HG03039 (cell line): ENCODE data around the gene CARMIL3.
"Not testable (repeated sequence)": the region's sequence is repeated elsewhere in the genome, so short reads cannot be mapped to it uniquely, and the experiment has no call there.

Experiments used
- ATAC-seq: cut with Tn5 transposase; IDR thresholded peaks from one replicate; pipeline ENCODE4 v1.9.1; 2021; ENCODE audit warnings: mild to moderate bottlenecking, moderate library complexity; ENCODE audit not compliant: unreplicated experiment

CARMIL3 gene

GRCh38 chr14:24038686-24039085, 13.1 kb upstream of the CARMIL3 start:
- ATAC-seq, result no peak

- no peak for ATAC-seq
Measured at GRCh38 chr14:24040692-24041091, 11.1 kb upstream of the CARMIL3 start.

DNA sequence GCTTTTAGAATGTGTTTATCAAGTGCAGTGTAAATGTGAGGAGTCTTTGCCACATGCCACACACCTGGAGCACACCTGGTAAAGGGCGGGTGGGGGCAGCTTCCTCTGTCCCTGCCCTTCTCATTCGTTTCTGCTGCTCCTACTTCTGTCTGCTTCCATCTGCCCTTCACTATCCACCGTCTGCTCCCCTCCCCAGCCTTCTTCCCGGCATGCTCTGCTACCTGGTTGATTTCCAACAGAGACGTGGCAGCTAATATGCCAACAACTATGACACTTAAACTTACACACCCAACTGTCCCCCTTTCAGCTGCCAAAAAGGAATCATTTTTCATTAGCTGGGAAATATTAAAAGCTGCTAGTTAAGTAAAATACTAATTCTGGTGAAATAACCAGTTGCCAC, 9.1 kb upstream of the CARMIL3 start:
- ATAC-seq, result no peak

DNA sequence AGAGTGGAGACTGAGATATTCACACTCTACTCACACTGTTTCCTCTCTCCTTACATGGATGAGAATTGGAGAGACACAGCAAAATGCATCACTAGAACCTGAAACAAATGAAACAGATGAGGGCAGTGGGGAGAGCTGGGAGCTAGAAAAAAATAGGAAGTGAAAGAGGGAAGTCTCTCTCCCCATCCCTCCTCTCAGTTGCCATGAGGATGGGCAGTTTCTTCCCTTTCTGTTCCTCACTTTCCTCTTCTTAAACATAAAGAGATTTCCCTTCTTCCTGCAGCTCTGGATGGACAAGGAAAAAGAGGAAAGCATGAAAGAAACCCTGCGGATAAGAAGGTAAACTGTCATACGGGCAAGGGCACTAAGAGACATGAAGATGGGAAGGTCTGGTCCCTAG, 2.8 kb upstream of the CARMIL3 start:
- ATAC-seq, result not testable (repeated sequence)

- not testable (repeated sequence) for ATAC-seq
Measured at GRCh38 chr14:24050753-24051152, 1.1 kb upstream of the CARMIL3 start.

- ATAC-seq, result no peak
Measured at GRCh38 chr14:24051176-24051788, 527 bp upstream of the CARMIL3 start.

DNA sequence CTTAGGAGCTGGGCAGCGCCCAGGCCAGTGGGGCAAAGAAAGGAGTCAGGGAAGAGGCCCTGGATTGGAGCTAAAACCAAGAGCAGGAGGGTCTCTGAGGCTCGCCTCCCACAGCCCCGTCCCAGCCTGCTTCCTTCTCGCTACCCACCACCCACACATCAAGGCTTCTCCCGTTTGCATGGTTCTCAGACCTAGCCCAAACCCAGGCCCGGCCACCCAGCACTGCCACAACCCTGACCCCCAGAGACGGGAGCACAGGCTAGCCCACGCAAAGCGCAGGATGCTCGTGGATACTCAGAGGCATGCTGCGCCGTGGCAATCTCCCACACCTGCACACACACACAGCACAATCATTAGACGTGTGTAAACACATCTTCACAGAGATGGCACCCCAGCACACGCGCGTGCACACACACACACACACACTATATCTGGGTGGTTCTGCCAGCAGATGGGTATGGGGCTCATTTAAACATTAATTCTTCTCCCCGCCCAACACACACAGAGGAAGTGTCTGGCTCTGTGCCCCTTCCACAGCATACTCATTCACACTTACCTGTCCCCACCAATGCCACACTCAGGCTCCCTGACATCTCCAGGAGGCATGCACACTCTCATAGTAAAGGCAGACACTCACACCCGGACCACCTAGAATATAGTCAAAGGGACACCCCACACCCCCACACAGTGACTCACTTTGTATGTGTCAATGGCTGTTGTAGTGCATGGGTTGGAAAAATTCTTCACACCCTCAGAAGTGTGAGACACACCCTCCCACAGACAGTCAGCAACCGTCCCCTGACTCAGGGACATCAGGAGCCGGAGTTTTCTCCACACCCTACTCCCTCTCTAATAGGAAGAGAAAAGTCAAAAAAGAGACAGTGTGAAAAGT, 1.1 kb downstream of the CARMIL3 start:
- no peak for ATAC-seq

GRCh38 chr14:24053548-24054323, 1.9 kb downstream of the CARMIL3 start:
- ATAC-seq, result no peak

GRCh38 chr14:24054324-24054641, 2.5 kb downstream of the CARMIL3 start:
- no peak for ATAC-seq

DNA sequence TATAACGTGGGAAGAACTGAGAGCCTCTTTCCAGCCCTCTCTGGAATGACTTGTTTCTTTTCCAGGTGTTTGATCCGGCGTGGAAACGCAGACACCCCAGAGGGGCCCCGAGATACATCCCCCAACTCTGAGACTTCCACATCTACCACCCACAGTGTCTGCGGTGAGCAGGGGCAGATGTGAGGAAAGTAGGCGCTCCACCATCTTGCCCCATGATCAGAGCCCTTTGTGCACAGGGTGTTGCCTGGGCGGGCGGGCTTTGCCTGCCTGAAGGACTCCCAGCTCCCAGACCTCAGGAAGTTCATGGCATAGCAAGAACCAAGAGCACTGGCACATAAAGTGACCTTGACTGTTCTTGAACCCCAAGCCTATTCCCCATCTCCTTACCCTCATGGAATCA, 2.8 kb downstream of the CARMIL3 start:
- no peak for ATAC-seq

DNA sequence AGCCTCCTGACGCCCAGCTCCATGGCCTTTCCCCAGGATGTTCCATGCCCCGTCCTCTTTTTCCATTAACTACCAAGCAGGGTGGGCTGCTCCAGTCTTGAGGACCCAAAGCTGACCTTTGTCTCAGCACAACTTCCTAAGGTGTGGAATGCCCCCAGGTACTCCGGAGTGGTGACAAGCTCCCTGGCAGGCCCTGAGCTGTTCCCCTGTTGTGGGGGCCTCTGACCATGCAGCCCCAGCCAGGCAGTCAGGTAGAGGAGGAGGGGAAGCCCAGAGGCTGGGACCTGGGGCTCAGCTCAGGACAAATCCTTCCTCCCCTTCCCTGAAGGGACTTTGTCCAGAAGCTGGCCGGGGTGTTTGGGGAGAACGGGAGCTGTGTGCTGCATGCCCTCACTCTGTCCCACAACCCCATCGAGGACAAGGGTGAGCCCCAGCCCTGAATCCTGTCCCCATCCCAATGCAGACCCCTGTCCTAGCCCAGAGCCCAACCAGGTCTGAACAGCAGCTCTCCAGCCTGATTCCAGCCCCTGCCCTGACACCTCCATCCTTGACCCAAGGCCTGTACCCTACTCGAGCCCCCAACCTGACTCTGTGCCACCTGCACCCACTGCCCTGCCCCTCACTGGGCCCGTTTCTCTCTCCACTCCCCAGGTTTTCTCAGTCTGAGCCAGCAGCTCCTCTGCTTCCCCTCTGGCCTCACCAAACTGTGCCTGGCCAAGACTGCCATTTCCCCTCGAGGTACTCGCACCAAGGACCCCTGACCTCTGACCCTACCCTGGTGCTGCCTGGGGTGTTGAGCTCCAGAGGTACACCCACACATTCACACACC, 4.4 kb downstream of the CARMIL3 start:
- no peak for ATAC-seq

DNA sequence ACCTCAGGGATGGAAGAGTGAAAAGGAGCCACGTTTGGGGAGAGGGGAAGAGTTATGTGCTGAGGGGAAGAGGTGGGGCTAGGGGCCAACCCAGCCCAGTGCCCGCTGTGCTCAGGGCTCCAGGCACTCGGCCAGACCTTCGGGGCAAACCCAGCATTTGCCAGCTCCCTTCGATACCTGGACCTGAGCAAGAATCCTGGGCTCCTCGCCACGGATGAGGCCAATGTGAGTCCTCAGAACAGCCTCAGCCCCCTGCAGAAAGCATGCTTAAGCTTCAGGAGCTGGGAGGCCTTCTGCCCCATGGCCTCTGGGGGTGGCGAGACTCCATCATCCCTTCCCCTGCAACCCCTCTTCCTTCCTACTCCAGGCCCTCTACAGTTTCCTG, 5.0 kb downstream of the CARMIL3 start:
- ATAC-seq, result no peak

- ATAC-seq, result no peak
Measured at GRCh38 chr14:24057271-24057670, 5.5 kb downstream of the CARMIL3 start.

DNA sequence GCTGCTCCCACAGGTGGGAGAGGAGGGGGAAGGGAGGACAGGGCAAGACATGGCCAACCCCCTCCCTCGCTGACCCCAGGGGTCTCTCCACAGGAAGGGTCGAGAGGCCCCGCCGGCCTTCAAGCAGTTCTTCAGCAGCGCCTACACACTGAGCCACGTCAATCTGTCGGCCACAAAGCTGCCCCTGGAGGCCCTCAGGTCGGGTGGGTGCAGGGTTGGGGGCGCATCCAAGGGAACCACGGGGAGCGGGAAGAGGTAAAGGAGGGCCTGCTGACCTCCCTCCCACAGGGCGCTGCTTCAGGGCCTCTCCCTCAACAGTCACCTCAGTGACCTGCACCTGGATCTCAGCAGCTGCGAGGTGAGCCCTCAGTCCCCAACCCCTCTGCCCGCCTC, 6.1 kb downstream of the CARMIL3 start:
- ATAC-seq, result no peak

DNA sequence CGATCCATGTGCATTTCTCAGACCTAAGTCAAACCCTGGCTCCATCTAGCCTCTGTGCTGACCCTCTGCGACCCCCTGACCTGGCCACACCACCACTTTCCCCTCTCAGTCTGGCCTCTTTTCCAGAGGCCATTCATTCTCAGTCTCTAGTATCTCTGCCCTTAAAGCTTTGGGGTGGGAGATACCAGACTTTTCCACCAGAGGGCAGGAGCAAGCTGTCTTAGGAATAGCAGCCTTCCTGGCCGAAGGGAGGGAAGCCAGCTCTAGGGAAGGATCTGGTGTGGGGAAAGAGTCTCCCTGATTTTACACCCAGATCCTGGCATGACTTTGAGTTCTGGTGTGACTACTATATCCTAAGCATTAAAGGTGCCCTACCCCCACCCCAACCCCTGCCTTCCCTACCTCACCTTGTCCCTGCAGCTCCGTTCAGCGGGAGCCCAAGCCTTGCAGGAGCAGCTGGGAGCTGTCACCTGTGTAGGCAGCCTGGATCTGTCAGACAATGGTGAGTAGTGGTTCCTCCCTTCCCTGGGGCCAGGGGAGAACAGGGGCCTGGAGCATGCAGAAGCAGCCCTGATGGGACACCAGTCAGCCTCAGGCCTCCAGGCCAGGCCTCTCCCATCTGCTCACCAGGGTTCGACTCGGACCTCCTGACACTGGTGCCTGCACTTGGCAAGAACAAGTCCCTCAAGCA, 6.6 kb downstream of the CARMIL3 start:
- ATAC-seq, result no peak

DNA sequence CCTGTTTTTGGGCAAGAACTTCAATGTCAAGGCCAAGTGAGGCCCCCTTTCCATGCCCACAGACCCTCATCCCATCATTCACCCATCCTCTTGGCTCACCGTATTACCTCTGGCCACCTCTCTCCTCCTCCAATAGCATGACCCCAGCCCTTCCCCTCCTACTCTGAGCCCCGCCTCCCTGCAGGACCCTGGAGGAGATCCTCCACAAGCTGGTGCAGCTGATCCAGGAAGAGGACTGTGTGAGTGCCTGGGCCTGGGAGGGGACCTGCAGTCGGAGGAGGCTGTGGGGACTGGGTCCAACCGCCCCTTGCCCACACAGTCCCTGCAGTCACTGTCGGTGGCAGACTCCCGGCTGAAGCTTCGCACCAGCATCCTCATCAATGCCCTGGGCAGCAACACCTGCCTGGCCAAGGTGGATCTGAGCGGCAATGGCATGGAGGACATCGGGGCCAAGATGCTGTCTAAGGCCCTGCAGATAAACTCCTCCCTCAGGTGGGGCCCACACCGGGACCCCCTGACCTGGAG, 7.2 kb downstream of the CARMIL3 start:
- ATAC-seq, result no peak

DNA sequence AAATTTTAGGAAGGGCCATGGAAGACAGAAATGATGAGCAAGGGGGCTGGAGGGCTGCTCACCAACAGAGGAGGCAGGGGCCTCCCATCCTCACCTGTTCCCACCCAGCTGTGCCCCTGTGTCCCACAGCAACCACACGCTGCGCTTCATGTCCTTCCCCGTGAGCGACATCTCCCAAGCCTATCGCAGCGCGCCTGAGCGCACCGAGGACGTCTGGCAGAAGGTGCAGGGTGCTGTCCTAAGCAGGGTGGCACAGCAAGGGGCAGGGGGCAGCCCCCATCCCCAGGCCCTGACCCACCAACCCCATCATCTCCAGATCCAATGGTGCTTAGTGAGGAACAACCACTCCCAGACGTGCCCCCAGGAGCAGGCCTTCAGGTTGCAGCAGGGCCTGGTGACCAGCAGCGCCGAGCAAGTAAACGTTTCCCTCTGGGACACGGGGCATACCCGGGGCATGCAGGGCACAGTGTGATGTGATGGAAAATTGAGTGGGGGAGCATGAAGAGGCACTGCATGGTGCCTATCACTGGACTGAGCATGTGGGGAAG, 8.1 kb downstream of the CARMIL3 start:
- ATAC-seq, result no peak

- ATAC-seq, result no peak
Measured at GRCh38 chr14:24060443-24060842, 8.6 kb downstream of the CARMIL3 start.

- no peak for ATAC-seq
Measured at GRCh38 chr14:24060984-24061913, 9.4 kb downstream of the CARMIL3 start.
